Islet of Langerhans (tissue), 1 donor: ENCODE measurements around the gene PGAP6.
"Not testable (repeated sequence)": the region's sequence is repeated elsewhere in the genome, so short reads cannot be mapped to it uniquely, and the experiment has no call there.

Experiments
- FAIRE-seq: peaks from one replicate; lab custom pipeline; 2011; peaks lifted over from hg19 to GRCh38; lab: Jason Lieb, UNC

The PGAP6 gene

GRCh38 chr16:400061-400591 lies 18.3 kb upstream of the PGAP6 start:
- no peak for FAIRE-seq

GRCh38 chr16:399340-400019 lies 17.7 kb upstream of the PGAP6 start:
- FAIRE-seq = no peak

GRCh38 chr16:398561-399339 lies 17.0 kb upstream of the PGAP6 start:
- no peak for FAIRE-seq

- FAIRE-seq = no peak
Observed at GRCh38 chr16:397736-398332, 16.1 kb upstream of the PGAP6 start.

GRCh38 chr16:397135-397661 lies 15.4 kb upstream of the PGAP6 start, which contains the start of gene NME4:
TSS of gene NME4 (plus strand) at chr16:397199. CDS start at chr16:397223, 24 bp downstream.
- FAIRE-seq = no peak

GRCh38 chr16:396605-397004 lies 14.8 kb upstream of the PGAP6 start:
- no peak for FAIRE-seq

- FAIRE-seq = no peak
Observed at GRCh38 chr16:396199-396598, 14.4 kb upstream of the PGAP6 start.

- FAIRE-seq = no peak
Observed at GRCh38 chr16:392450-393030, 10.8 kb upstream of the PGAP6 start.

GRCh38 chr16:391885-392335 lies 10.1 kb upstream of the PGAP6 start:
- no peak for FAIRE-seq

- FAIRE-seq = no peak
Observed at GRCh38 chr16:389352-389751, 7.6 kb upstream of the PGAP6 start.

- not testable (repeated sequence) for FAIRE-seq
Observed at GRCh38 chr16:387761-388666, 6.2 kb upstream of the PGAP6 start.

GRCh38 chr16:386641-387156 lies 4.9 kb upstream of the PGAP6 start:
- FAIRE-seq = no peak

GRCh38 chr16:383326-384051 lies 1.7 kb upstream of the PGAP6 start:
- FAIRE-seq = no peak

- FAIRE-seq = no peak
Observed at GRCh38 chr16:381012-381788, 578 bp downstream of the PGAP6 start.

GRCh38 chr16:380762-381011 lies 1.1 kb downstream of the PGAP6 start:
- FAIRE-seq = no peak

GRCh38 chr16:379961-380761 lies 1.6 kb downstream of the PGAP6 start:
- no peak for FAIRE-seq

- peak; percentile 56 for FAIRE-seq
Observed at GRCh38 chr16:379183-379960, 2.4 kb downstream of the PGAP6 start.

- no peak for FAIRE-seq
Observed at GRCh38 chr16:378821-379182, 3.0 kb downstream of the PGAP6 start.
